Heart right ventricle (tissue), 16 donors: ENCODE data around the gene KCNH6. TPM values are rescaled to one million over a fixed set of nuclear protein-coding genes. Genes with fewer than 3 reads are reported as not detected.

Source experiments
- ATAC-seq, 8 donors: fragments of 200-7000 bp; cut with Tn5 transposase; one replicate each; pipeline ENCODE4 v1.9.1; 2020; ENCODE audit warnings: mild to moderate bottlenecking in 8 of 8, moderate library complexity in 8 of 8, moderate number of reproducible peaks in 1 of 8
- DNase-seq, 2 donors: peaks; one replicate each; pipeline ENCODE4 v3.0.0-alpha.2; 2020
- H3K27ac ChIP-seq, 10 donors: fragments of 200-600 bp; sonication (generic) in 2 of 10; one replicate each; pipeline versions ENCODE4 v1.5.0 to v1.8.0; 2020 to 2022; ENCODE audit warnings: mild to moderate bottlenecking in 3 of 10
- H3K27me3 ChIP-seq, 7 donors: fragments of 200-600 bp; one replicate each; pipeline ENCODE4 v1.8.0; 2021 to 2022; ENCODE audit warnings: mild to moderate bottlenecking in 2 of 7
- H3K36me3 ChIP-seq, 9 donors: fragments of 200-600 bp; sonication (generic) in 1 of 9; one replicate each; pipeline versions ENCODE4 v1.5.0 to v1.8.0; 2020 to 2022; ENCODE audit warnings: mild to moderate bottlenecking in 2 of 9
- H3K4me1 ChIP-seq, 9 donors: fragments of 200-600 bp; sonication (generic) in 1 of 9; one replicate each; pipeline versions ENCODE4 v1.5.0 to v1.8.0; 2020 to 2022; ENCODE audit warnings: mild to moderate bottlenecking in 4 of 9
- H3K4me3 ChIP-seq, 10 donors: fragments of 200-600 bp; sonication (generic) in 2 of 10; one replicate each; pipeline versions ENCODE4 v1.5.0 to v1.8.0; 2020 to 2022; ENCODE audit warnings: mild to moderate bottlenecking in 7 of 10, moderate library complexity in 2 of 10
- H3K9me3 ChIP-seq, 11 donors: fragments of 200-600 bp in 10 of 11; sonication (generic) in 2 of 11; one replicate each; pipeline versions ENCODE4 v1.5.0 to v1.8.0; 2013 to 2022; ENCODE audit warnings: mild to moderate bottlenecking in 2 of 11, control low read depth in 1 of 11, moderate library complexity in 1 of 11
- CTCF ChIP-seq, 9 donors: fragments of 200-600 bp; sonication (generic) in 2 of 9; IDR thresholded peaks; one replicate each; pipeline versions ENCODE4 v1.5.0 to v1.8.0; 2021 to 2022; ENCODE audit warnings: antibody characterized with exemption in 9 of 9, mild to moderate bottlenecking in 5 of 9, moderate library complexity in 1 of 9
- WGBS, 2 donors: extraction: QIAGEN DNeasy Blood & Tissue Kit; methylation state at CpG; one replicate each; pipeline ENCODE4 v1.1.7; 2013; ENCODE audit warnings: inconsistent platforms in 1 of 2; 5-methylcytosine and 5-hydroxymethylcytosine counted together
- intact Hi-C, 10 donors: fragments of 100-400 bp; cut with DNase I; formaldehyde crosslinking; loops; one replicate each; pipeline versions ENCODE4 v1.11.1 to v1.14.2; 2022
- polyA plus RNA-seq, 2 donors: library from polyadenylated mRNA; stranded (reverse); fragments of 200-250 nt; gene quantifications; one replicate each; pipeline ENCODE4 v1.2.3, GENCODE V29; 2013
- total RNA-seq, 10 donors: library from RNA; stranded (reverse); fragmentation: NEBNext Ultra II Directional in 3 of 10; extraction: Animal tissue kit (Norgen Biotek cat#: 25700) in 3 of 10; gene quantifications; one replicate each; pipeline versions ENCODE4 v1.2.1 to v1.2.4, GENCODE V29; 2021 to 2023
- donor health status: Arrhythmogenic right ventricular cardiomyopathy.
- donor health status: ischemic (EF 13 %, LVEDD 7.1; RV severe dilation, severe dysfunction).
- donor health status: healthy with polysubstance abuse.
- donor health status: DM: no; HTN: yes; CAD: no.
- donor health status: DM: no; HTN: no; CAD: no.
- donor health status: ischemic (EF 25% LVEDD 6.9; RV normal size, moderate dysfunction).
- donor health status: ischemic (EF 25% LVEDD 5.7; RV mildly dilated, moderate dysfunction).
- donor health status: healthy.
- donor health status: DM: yes; HTN: yes; CAD: no.
- donor health status: Ischemic cardiomyopathy.
- donor health status: ischemic (EF 35%, LVEDD 5.7; RV mildly dilated, moderate dysfunction).
- donor health status: nonischemic (EF 11% LVEDD 7.7; RV severe dilation, severe dysfunction).
- donor health status: DM: yes; HTN: yes; CAD: no.
- donor health status: PGD.
- donor health status: ischemic (EF 29% LVEDD 5.4; RV normal size, mild dysfunction).
- donor health status: nonischemic (EF 23%, LVEDD 6.1; RV moderate dilation, normal function).

KCNH6 gene
- total and polyA plus RNA-seq, 12 donors, result 0.11 TPM; not detected in 11

- Histone ChIP-seq H3K9me3 (peaks cover 0 to 7% (median 0%) of the 10 kb centered on the region in 11 donors), H3K4me3 (no peak overlapping the region), H3K36me3 (peaks cover 0 to 8% (median 0%) of the 10 kb centered on the region in 9 donors), H3K4me1 (peaks cover 6 to 55% (median 47%) of the 10 kb centered on the region in 9 donors), H3K27ac (no peak overlapping the region), H3K27me3 (no peaks in the 10 kb centered on the region)
- intact Hi-C loops, result loop anchor here in 2 of 10 donors (10.0 kb wide), 3 partner anchors 49 to 81 kb away; partner anchors contain the start of genes ACE (in 1 of the 2) and TACO1 (in 1 of the 2)
- WGBS, 2 donors, result 67 to 75% methylated on average over 7 of the region's 7 CpGs
- TF ChIP-seq CTCF (IDR thresholded peaks at IDR 0.05), result no peak
- peak in 3 of 8 donors; percentile 32 to 50 (median 39) for ATAC-seq
- no peak for DNase-seq
These were observed 32.5 kb downstream of the KCNH6 start for GRCh38 chr17:63555500-63556156.

- Histone ChIP-seq H3K9me3 (peaks cover 0 to 7% (median 0%) of the 10 kb centered on the region in 11 donors), H3K27ac (no peak overlapping the region), H3K27me3 (no peaks in the 10 kb centered on the region), H3K4me1 (peaks cover 6 to 50% (median 34%) of the 10 kb centered on the region in 9 donors), H3K36me3 (peaks cover 0 to 8% (median 0%) of the 10 kb centered on the region in 9 donors), H3K4me3 (no peak overlapping the region)
- DNase-seq, result no peak
- no peak for ATAC-seq
- 95 to 97% methylated on average over 2 of the region's 2 CpGs for WGBS, 2 donors
- no peak for TF ChIP-seq CTCF (IDR thresholded peaks at IDR 0.05)
- intact Hi-C loops, result loop anchor here in 2 of 10 donors (10.0 kb wide), 3 partner anchors 47 to 83 kb away; partner anchors contain the start of genes ACE (in 1 of the 2) and TACO1 (in 1 of the 2)
These were observed 34.3 kb downstream of the KCNH6 start for GRCh38 chr17:63557416-63557815.

GRCh38 chr17:63558441-63558840, 35.3 kb downstream of the KCNH6 start:
- WGBS, 2 donors, result 78 to 94% methylated on average over 3 of the region's 3 CpGs
- Histone ChIP-seq H3K36me3 (peaks cover 0 to 5% (median 0%) of the 10 kb centered on the region in 9 donors), H3K27ac (no peak overlapping the region), H3K9me3 (peaks cover 0 to 7% (median 0%) of the 10 kb centered on the region in 11 donors), H3K4me3 (no peak overlapping the region), H3K27me3 (no peaks in the 10 kb centered on the region), H3K4me1 (peaks cover 2 to 45% (median 25%) of the 10 kb centered on the region in 9 donors)
- ATAC-seq (no peak), DNase-seq (no peak)
- TF ChIP-seq CTCF (IDR thresholded peaks at IDR 0.05), result no peak
- intact Hi-C loops, result loop anchor here in 2 of 10 donors (10.0 kb wide), 3 partner anchors 46 to 84 kb away; partner anchors contain the start of genes ACE (in 1 of the 2) and TACO1 (in 1 of the 2)

GRCh38 chr17:63561819-63562218, 38.7 kb downstream of the KCNH6 start:
- H3K9me3 ChIP-seq, result peaks cover 0 to 7% (median 0%) of the 10 kb centered on the region in 11 donors
- no peak for TF ChIP-seq CTCF (IDR thresholded peaks at IDR 0.05)
- no peaks in the 10 kb centered on the region for H3K27me3 ChIP-seq
- H3K4me3 ChIP-seq, result no peak overlapping the region
- no peak for ATAC-seq
- intact Hi-C loops, result loop anchor here in 1 of 10 donors (10.0 kb wide), 1 partner anchor 327 kb away; no protein-coding TSS in a partner anchor
- H3K27ac ChIP-seq, result no peak overlapping the region
- peaks cover 0 to 5% (median 0%) of the 10 kb centered on the region in 9 donors for H3K36me3 ChIP-seq
- no peak for DNase-seq
- H3K4me1 ChIP-seq, result peaks cover 0 to 21% (median 0%) of the 10 kb centered on the region in 9 donors
